GM21576 (cell line): ENCODE data around the gene LRSAM1.

Experiments
- ATAC-seq: cut with Tn5 transposase; IDR thresholded peaks from one replicate; pipeline ENCODE4 v1.9.1; 2021; ENCODE audit warnings: mild to moderate bottlenecking, moderate library complexity; ENCODE audit not compliant: unreplicated experiment

LRSAM1 gene

DNA sequence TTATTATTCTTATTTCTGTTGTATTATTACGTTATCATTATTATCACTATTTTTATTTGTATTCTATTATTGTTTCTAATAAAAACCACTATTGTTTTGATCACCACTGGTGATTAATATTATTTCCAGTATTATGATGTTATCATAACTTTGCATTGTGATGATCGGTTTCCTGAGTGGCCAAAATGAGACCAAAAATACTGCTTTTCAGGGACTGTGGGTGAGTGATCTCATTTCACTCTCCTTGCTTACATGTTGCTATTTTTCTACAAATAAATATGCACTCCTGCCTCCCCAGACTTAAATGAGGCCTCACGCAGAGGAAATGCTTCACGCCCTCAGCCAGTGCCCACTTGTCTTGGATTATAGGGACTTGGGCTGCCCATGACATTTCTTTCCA lies 78.4 kb downstream of the LRSAM1 start:
- ATAC-seq = no peak

GRCh38 chr9:127530206-127530941 lies 79.1 kb downstream of the LRSAM1 start:
- no peak for ATAC-seq

- no peak for ATAC-seq
Observed at GRCh38 chr9:127531676-127532075, 80.4 kb downstream of the LRSAM1 start.

DNA sequence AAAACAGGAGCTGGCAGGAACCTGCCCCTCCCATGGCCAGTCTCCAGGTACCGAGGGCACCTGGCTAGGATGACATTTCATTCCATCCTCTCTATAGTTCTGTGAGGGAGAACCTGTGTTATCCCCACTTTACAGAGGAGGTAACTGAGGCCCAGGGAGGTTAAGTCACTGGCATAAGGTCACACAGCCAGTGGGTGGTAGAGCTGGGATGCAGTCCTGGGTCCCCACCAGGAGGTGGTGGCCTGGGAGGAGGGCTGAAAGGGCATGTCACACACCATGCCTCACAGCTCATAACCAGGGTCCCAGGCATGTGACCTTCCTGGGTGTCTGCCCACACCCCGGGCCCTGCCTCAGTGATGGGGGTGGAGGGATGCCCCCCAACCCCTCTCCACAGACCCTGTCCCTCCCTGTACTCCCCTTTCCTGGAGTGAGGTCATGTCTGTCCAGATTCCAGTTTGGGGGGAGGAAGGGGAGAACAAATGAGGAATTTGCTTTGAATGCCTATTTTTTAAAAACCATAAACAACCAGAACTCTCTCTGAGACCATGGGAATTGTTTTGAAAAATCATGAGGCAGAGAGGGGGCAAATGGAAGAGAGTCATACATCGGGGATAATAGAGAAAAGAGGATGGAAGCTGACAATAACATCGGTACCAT lies 83.1 kb downstream of the LRSAM1 start:
- ATAC-seq = no peak

GRCh38 chr9:127534931-127535330 lies 83.6 kb downstream of the LRSAM1 start:
- ATAC-seq = no peak

DNA sequence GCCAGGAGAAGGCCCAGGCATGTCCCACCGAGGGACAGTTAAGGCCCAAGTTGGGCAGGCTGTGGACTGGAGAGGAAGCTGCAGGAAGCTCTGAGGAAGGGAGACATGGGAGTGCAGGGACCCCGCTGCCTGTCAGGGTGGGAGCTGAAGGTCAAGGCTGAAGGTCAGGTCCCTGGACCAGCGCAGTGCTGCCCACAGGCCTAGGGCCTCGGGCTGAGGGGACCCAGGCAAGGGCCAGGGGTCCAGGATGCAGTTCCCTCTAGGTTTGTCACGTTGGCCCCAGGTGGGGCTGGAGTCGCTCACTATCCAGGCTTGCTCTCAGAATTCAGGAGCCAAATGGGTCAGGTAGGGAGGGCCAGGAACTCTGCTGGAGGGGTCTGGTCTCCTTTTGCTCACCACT lies 84.1 kb downstream of the LRSAM1 start:
- no peak for ATAC-seq

GRCh38 chr9:127535834-127536233 lies 84.5 kb downstream of the LRSAM1 start:
- no peak for ATAC-seq

GRCh38 chr9:127536499-127536898 lies 85.2 kb downstream of the LRSAM1 start:
- no peak for ATAC-seq

DNA sequence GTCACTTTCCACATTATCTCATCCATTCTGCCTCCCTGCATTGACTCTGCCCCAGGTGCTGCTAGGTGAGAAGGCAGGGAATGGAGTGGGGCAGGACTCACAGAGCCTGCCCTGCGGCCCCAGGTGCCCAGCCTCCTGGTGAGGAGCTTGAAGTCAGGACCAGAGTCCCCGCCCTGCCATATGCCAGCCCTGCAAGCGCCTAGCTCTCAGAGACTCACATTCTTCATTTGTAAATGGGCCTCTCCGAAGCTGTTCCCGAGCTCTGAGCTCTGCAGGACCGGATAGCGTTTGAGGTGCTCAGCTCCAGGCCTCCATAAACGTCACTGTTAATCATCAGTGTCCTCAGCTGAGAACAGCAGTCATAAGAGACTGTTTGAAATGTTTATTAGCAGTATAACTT lies 85.7 kb downstream of the LRSAM1 start:
- no peak for ATAC-seq

GRCh38 chr9:127537792-127538191 lies 86.5 kb downstream of the LRSAM1 start:
- no peak for ATAC-seq

- no peak for ATAC-seq
Observed at GRCh38 chr9:127538849-127539258, 87.5 kb downstream of the LRSAM1 start.

GRCh38 chr9:127539259-127539981 lies 88.1 kb downstream of the LRSAM1 start:
- ATAC-seq = no peak

- no peak for ATAC-seq
Observed at GRCh38 chr9:127539982-127540663, 88.8 kb downstream of the LRSAM1 start.

DNA sequence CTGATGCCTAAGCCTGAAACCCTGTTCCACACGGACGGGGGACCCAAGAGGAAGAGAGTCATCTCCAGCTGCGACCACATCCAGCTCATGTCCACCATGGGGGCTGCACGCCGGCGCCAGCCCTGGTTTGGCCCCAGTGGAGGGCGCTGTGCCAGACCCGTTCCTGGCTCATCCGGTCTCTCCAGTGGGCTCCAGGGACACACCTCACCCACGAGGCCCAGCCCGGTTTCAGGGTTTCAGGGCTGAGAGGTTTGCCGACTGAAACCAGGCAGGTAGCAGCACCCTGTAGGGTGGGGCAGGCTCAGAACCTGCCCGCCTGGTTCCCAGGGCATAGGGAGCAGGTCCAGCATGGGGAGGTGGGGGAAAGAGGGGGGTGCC lies 89.3 kb downstream of the LRSAM1 start:
- no peak for ATAC-seq

DNA sequence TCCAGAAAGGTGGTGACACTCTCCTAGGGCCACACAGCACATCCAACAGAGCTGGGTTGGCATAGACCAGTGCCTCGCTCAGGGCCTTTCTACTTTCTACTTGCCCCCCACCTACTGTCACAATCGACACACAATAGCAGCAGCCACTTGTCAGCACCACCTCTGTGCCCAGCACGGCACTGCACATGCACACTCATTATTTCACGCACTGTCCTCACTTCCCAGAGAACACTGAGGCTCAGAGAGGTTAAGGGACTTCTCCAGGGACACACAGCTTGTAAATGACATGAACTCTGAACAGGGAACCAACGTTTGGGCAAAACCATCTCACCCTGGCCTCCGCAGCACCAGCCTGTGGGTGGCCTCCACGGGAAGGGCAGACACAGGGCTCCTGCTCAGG lies 89.9 kb downstream of the LRSAM1 start:
- no peak for ATAC-seq

DNA sequence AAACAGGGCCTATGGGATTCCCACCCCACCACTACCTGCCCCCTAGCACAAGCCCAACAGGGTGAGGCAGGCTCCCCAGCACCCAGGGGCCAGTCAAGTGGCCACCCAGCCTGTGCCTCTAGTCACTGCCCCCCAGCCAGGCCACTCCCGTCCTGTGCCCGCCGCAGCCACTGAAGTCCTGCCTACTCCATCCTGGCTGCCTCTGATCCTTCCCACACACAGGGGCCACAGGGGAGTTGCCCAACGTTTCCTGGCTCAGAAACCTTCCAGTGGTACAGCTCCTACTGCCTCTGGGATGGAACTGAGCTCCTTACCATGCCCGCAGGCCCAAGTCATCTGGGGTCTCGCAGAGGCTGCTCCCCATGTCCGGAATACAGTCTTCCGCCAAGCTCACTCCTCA lies 90.6 kb downstream of the LRSAM1 start:
- ATAC-seq = no peak

GRCh38 chr9:127543221-127543620 lies 91.9 kb downstream of the LRSAM1 start:
- no peak for ATAC-seq

- no peak for ATAC-seq
Observed at GRCh38 chr9:127543973-127544533, 92.7 kb downstream of the LRSAM1 start.

DNA sequence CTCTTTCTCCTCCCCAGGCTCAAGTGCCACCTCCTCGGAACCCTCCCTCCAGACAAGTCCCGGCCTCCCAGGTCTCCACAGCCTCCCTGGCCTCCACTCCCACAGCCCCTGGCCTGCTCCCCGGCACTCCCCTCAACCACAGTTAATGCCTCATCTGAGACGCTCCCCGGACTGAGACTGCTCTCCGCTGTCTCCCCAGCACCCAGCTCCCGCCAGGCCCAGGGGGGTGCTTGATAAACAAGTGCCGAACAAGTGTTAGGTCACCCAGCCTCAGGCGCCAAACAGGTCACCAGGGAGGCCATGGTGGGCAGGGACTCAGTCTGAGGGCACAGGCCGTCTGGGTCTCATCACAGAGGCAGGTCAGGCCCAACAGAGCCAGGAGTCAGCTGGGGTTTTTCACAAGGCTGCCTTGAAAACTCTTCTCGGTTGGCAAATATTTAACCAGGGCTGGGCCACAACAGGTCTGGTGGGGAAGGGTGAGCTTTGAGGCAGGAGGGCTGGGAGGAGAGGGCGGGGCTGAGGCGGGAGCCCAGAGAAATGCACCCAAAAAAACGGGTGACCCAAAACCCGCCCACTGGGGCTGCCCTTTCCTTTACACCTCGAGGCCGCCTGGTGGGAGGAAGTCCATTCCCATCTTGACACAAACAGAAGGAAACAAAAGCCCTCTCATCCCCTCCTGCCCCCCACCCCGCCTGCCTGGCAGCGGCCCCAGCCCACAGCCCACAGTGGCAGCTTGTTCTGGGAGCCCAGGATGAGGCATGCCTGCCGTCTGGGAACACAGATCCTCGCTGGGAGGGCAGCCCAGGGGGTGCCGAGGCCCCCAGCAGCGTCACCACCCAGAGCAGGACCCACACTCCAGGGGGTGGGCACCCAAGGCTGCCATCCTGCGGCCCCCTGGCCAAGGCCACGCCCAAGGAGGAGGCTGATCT lies 94.2 kb downstream of the LRSAM1 start:
- no peak for ATAC-seq
